ENCODE results near the gene ADNP. TPM values are rescaled to one million over a fixed set of nuclear protein-coding genes. Genes with fewer than 3 reads are reported as not detected.

ADNP gene
- polyA plus RNA-seq, 3 donors = 120 to 123 (median 122) TPM

DNA sequence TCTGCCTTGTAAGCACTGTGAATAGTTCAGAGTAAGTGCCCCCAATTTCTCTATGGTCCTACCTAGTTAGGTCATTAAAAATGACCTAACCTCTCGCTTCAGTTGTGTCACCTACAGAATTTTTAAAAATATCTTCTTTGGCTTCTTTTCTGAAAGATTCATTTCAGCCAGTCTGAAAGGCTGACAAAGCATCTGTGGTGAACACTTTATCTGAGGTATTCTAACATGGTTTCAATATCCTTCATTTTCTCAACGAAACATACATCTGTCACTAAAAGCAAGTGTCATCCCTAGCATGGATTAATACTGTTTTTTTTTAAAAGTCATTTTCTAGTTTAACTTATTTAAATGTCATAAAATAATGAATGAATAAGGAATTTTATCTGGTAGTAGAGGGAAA is 22.0 kb upstream of the ADNP start:
- DNase-seq = no peak

DNA sequence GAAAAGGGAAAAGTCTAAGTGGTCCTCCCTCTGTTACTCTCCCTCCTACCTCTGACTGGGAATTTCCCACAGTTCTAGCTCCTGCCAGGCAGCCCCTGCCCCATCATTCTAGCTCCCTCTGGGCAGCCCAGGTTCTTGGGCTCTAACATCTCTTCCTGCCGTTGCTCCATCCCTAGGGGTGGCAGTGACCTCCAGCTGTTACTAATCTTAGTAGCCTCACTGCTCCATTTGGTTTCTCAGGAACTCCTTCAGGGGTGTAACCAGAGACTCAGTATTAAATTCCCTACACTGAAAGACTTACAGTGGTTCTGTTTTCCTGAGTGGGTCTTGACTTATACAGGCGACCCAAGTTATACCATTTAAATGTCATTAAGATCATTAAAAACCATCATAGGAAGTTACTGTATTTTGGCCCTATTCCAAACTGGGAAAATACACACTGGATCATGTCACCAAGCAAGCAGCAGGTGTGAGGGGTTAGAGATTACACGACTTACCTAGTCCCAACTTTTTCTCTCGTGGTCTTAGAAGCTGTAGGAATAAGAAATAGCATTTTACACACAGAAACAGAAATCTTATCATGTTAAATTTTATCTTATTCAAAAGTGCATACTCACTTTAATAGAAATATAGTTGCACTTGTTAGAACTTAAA is 17.0 kb upstream of the ADNP start:
- no peak for DNase-seq

DNA sequence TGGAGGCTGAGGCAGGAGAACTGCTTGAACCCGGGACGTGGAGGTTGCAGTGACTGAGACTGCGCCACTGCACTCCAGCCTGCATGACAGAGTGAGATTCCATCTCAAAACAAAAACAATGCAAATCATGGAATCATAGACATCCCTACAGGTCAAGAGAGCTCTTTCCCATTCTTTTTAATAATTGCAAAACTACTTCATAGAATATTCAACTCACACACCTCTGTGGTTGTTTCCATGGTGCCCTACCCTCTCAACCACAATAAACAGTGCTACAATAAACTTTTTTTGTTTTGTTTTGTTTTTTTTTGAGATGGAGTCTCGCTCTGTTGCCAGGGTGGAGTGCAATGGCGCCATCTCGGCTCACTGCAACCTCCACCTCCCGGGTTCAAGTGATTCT is 11.8 kb upstream of the ADNP start:
- no peak for DNase-seq

DNA sequence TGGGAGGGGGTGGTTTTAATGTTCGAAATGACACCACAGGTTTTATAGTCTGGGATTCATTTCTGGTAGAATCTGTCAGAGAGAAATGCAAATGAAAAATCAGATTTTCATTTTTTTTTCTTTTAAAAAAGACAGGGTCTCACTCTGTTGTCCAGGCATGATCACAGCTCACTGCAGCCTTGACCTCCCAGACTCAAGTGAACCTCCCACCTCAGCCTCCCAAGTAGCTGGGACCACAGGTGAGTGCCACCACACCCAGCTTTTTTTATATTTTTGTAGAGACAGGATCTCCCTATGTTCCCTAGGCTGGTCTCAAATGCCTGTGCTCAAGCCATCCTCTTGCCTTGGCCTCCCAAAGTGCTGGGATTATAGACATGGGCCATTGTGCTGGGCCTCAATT is 2.4 kb upstream of the ADNP start:
- DNase-seq = no peak

DNA sequence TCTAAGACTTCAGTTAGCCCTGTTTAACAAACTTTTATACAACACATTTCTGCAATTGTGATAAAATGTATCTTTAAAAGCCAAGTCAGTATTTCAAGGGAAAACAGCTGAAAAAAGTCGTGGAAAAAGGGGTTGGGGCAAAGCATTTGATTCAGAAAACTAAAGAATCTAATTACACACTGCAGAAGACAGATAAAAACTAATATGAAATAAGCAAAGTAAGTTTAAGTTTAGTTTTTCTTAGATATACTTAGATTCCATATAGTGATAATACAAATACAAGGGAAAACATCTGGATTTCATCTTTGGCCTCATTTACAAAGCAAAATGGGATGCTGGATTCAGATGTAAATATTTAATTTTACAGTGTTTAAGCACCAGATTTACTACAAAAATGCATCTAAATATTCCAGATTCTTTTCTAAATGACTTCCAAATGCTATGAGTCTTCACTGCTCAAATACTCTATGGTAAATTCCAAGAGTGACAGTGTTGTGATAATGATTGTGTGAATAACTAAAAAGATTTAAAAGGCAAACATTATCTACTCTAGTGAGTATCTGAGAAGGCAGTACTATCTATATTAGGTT is 1.5 kb upstream of the ADNP start:
- DNase-seq = no peak

DNA sequence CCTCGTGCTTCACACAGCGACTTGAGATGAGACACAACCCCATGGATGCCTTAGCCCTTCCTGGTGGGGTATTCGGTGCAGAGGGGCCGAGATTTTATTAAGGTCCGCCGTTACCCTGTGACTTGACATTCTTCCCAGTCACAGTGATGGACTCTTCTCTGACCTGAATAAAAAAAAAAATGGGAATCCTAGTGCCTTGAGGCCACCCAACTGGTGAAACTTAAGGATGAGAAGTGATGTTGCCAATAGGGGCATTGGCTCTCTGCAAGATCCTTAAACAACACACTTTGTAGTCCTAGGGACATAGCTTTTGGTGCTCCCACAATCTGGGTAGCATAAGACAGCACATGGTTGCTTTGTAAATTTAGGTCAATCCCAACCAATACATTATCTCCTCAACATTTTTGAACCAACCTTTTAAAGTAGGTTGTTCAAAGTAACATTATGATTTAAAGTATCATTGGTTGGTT is 814 bp upstream of the ADNP start:
- DNase-seq = no peak

DNA sequence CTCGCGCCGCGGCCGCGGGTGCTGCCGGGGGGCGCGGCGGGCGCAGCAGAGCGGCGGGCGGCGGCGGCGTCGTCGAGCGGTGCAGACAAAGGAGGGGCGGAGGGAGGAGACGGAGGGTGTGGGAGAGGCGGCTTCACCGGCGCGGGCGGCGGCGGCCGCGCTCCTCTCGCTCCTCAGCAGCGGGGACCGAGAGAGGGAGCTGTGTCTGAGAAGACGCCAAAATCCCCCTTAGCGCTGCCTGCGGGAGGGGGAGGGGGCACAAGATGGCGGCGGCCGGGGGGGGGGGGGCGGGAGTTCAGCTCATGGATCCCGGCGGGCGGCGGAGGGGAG is 296 bp downstream of the ADNP start:
- no peak for DNase-seq

DNA sequence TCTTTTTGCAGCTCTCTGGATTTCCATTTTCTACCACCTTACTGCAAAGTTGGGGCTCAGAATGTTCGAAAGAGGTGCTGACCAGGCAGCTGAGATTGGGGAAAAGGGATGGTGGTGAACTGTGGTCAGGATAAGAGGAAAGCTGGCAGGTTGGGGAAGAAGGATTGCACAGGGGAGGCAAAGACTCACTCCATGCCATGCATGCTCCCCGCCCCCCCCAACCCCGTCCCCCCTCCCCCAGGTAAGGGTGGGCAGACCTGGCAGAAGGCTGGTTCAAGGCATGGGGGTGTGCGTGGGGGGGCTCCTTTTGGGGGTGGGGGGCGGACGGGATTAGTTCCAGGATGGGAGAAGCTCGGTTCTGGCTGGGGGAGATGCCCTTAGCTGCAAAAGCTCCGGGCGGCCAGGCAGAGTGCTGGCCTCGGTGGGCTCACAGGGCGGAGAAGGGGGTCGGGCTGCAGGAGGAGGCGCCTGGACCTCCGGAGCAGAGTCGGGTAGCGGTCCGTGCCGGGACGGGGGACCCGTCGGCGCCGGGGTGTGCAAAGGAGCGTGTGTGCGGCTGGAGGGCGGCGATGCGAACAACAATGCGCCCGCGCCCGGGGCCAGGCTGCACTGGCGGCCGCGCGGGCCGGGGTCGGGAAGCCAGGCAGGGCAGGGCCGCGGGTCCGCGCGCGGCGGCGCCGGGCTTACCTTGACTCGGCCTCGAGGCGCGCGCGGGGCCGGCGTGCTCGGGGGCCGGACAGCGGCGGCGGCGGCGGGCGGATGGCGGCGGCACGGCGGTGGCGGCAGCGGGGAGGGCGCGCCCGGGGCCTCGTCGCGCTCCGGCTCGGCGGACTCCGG is 880 bp downstream of the ADNP start:
- DNase-seq = no peak

DNA sequence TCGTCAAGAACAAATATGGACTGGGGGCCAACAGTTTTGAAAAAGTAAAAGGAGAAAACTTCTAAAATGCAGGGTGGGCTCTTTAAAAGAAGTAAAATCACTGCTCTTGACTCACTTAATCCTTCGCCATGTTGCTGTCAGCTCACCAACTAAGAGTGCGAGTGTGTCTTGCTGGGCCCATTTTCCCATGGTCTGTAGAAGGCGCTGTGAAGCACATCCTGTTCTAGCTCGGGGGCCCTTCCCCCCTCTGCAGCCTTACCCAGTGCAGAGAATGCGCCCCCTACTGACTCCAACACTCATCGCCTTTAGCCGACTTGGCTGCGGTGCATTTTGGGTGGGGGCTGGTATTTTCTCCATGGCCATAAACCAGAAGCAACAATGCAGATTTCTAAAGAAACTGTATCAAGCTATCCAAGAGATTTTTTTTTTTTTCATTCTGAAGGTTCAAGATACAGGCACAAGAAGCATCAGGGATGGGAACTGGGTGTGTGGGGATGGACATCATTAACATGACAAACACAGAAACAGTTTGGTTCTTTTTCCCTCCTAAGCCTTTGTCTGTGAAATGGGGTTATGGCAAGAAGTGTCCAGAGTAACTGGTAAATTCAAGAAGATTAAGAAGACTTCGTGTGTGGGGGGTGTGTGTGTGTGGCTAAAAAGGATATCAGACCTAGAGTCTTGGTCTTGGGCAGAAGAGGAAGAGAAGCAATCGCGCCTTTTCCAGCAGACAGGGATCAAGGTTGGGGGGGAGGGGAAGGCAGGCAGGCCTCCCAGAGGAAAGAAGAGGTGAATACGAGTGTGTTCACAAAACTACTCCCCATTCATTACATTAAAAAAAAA is 1.7 kb downstream of the ADNP start:
- DNase-seq = peak; percentile 96

DNA sequence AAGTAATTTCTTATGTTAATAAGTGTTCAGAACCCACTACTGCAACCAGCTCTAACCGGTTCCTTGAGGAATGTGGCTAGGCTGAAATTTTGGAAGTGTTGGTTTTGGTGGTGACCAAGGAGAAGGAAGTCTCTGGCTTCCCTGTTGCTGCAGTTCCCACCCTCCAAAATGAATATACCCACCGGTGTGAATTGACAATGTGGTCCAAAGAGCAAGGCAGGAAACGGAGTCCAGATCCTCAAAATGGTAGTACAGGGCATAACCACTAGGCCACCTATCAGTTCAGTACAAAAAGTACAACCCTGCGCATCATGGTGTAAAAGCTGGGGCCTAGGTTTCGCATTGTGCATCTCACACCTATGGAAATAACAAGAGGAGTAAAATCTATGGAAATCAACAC is 2.8 kb downstream of the ADNP start:
- no peak for DNase-seq

DNA sequence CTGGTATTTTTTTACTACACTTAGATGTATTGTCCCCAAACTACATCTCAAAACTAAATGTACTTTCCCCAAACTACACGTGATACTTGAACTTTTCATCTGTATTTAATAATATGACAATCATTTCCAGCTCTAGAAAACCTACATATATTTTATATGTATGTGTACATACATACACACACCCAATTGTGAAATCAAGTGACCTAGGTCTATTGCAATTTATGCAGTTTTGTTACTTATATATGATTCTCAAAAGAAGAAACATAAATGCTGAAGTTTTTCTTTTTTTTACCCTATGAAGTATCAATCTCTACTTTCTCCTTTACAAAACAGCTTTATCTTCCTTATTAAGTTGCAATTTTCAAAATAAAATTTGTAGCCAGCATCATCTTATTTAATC is 4.7 kb downstream of the ADNP start:
- no peak for DNase-seq

DNA sequence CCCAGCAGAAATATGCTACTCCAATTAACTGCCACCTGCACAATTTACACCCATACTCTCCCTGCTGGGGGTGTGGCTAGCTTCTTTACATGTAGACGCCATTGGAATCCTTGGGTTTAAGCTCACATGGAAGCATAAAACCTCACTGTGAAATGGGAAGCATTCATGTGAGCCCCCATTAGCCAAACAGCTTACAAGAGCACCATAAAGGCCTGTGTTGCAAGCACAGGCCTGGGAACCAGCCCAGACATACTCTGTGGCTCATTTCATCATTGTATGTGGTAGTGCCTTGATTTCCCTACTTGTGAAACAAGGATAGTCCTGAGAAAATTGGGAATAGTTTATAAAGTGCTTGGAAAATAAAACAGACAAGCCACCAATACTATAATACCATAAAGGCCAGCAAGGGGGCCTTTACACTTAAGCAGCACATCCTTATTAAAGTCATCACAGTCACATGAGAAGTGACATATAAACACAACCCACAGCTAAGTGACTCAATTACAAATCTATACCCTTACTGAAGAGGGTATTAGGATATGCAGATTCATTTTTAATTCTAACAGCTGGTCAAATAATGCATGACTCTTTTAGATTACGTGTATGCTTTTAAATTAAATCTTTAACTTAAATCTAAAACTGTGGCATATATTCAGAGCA is 6.8 kb downstream of the ADNP start:
- DNase-seq = no peak

DNA sequence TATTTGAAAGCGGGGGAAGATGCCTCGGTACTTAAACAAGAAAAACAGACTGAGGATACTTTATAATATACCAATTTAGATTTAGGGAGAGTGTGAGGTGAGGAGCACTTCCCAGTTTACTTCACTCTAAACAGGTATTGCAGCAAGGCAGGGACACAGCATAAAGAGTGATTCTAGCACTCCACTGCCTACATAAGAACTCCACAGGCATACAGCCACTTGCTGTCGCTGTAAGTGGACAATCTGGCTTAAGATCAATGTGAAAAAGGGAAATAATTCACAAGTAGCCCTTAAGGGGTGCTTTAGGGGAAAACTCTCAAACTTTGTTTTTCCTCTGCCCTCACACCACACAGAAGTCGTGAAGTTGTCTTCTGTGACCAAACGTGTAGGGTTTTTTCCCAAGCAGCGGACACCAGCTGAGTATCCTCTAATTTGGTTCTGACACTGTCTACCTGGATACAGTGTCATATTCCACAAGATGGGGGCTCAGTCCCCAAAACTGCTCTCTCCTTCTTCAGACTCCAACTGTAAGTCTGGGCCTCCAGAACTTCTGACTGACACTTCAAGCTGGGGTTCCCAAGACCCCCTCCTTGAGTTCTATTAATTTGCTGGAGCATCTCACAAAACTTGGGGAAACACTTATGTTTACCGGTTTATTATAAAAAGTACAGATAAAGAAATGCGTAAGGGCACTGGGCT is 9.3 kb downstream of the ADNP start:
- DNase-seq = no peak

DNA sequence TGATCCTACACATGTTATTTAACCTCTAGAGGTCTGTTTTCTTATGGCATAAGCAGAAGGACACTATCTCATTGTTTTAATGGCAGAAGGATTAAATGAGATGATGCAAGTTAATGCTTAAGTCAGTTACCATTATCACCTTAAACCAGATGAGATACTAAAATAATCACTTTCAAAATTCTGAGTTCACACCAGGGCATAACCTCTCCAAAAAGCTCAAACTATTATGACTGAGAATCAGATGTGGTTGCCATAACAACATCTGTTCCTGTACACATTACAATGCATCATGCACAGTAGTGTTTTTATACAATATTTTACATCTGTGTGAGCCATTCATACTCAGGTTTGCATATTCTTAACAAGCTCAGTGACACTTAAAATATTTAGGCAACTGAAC is 10.2 kb downstream of the ADNP start:
- no peak for DNase-seq

DNA sequence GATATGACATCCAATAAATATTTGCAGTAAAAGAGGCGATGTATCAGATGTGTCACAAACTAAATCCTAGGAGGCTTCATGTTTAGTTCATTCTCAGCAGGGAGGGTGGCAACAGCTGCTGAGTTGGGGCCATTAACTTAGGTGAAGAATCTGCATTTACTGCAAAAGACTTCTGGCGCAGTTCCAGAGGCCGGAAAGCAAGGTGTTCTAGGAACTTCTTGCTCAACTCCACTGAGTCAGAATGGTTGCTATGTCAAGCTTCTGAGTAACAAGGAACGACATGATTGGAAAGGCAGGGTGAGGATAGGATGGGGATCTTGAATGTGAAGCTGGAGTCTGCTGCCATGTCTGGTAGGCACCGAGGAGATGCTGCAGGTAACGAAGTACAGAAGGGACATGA is 11.7 kb downstream of the ADNP start:
- DNase-seq = no peak

DNA sequence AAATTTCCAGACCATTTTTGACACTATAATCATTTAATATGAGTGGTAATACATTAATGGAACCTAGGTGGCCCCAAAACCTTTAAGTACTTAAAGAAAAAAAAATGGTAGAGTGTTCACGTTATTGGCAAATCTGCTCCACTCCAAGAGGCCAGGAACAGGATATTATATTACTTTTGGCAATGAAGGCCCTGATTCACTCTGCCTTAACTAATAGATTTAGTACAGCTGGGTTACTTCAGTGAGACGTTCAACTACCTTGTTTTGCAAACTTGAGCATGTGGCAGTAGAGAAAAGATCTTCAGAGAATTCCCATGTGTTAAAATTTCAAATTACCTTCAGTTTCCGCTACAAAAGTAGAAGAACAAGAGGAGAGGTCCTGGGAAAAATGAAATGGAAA is 12.8 kb downstream of the ADNP start:
- no peak for DNase-seq

DNA sequence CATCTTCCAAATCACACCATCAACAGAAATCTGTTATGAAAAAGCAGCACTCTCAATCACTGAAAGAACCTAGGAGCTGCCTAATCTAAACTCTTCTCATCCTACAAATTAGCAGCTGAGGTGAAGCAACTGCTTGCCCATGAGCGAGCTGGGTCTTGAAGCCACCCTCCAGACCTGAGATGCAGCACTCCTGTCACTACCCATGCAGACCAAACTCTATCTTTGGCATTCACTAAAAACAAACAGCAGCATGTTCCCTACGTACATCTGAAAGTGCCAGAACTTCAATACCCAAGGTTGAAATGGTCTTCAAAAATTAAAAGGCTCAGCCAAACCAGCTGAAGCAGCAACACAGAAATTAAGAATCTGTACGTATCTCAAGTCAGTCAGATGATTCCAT is 14.3 kb downstream of the ADNP start:
- no peak for DNase-seq

DNA sequence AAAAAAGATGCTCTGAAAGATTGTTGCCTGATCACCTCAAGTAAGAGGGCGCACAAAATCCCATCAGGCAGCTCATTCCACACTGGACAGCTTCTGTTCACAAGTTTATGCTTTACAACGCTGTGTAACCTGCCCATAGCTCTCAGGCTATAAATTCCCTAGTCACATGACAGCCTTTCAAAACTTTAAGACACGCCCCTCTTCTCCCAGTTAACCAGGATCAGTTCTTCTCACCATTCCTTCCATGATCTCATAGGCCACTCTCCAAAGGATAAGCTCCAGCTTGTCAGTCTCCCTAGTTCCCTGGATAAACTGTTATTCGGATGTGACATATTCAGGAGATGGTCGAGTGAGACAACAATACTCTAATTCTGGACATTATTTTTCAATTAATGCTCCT is 15.0 kb downstream of the ADNP start:
- DNase-seq = no peak

DNA sequence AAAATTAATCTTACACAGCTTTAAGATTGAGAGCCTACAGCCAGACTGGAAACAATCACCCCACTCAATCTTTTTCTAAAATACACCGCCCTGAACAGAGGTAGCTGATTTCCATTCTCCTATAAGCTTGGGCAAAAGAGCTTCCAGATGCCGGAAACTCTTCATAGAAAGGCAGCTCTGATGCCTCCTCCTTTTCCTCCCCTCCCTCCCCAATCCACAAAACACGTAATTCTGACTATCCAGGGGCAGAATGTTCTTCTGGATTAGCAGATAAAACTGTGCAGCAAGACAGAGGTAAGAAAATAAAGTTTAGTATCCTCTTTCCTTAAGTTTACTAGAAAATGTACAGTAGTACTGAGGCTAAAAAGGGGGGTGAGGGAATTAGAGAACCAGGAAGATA is 15.8 kb downstream of the ADNP start:
- no peak for DNase-seq

DNA sequence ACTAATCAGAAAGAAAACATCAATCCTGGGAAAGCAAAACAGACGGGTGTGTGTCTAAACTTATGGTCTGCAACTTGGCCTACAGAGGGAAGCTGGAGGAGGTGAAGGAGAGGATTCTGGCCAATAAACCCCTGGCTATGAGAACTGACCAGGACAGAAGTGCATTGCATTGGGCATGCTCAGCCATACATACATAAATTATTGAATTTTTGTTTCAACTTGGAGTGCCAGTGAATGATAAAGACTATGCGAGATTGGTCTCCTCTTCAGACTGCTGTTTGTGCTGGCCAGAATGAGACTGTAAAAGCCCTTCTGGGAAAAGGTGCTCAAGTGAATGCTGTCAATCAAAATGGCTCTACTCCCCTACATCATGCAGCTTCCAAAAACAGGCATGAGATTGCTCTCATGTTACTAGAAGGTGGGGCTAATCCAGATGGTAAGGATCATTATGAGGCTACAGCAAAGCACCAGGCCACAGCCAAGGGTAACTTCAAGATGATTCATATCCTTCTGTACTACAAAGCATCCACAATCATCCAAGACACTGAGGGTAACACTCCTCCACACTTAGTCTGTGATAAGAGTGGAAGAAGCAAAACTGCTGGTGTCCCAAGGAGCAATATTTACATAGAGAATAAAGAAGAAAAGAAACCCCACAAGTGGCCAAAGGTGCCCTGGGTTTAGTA is 17.4 kb downstream of the ADNP start:
- no peak for DNase-seq

DNA sequence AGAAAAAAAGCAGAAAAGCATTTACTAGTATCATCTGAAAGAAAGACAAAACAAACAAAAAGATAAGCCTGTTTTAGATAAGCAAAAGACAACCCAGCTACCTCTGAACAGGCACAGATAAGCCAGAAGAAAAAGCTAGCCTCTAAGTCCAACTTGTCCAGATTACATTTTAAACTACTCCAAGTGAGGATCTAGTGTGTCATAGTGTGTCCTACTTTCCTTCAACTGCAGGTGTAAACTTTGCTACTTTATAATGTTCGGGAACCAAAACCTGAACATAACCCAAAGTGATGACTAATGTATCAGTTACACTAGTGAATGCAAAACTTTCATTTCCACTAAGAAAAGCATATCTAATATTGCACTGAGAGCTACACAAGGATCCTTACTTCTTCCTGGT is 19.5 kb downstream of the ADNP start:
- DNase-seq = no peak
